ENCODE measurements around the gene ST6GALNAC5. TPM values are rescaled to one million over a fixed set of nuclear protein-coding genes. Genes with fewer than 3 reads are reported as not detected.

Gene ST6GALNAC5
- total RNA-seq, 1 experiment from 2014 or later = 0.24 TPM

DNA sequence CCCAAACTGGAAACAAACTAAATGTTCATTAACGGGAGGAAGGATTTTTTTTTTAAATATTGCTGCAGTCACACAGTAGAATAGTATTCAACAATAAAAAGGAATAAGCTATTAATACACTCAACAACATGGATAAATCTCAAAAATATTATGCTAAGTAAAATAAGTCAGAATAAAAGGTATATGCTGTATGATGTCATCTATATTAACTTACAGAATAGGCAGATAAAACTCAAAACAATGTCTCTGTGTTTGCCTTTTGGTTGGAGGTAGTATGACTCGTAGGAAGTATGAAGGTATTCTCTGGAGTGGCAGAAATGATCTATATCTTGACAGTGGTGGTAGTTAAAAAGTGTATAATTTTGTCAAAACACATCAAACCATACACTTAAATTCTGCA, 6.1 kb upstream of the ST6GALNAC5 start:
- H2AFZ ChIP-seq = no peak overlapping the region
- H3K4me2 ChIP-seq = no peak overlapping the region
- ChIA-PET POLR2A (ENCODE audit: unreplicated experiment) (no interaction called here), CTCF (no interaction called here)
- intact Hi-C loops (cut with micrococcal nuclease; ENCODE audit: unreplicated experiment) = no loop called here
- no peaks in the 10 kb centered on the region for H3K9me2 ChIP-seq (ENCODE audit: insufficient read depth)
- no TSS peak for BruUV-seq (replicated peaks)
- peaks cover 6% of the 10 kb centered on the region for H3K27me3 ChIP-seq (ENCODE audit: insufficient read depth, low read depth)
- no peak for DNase-seq
- no peaks in the 10 kb centered on the region for H4K20me1 ChIP-seq (ENCODE audit: insufficient read depth)
- no peaks in the 10 kb centered on the region for H3K79me2 ChIP-seq (ENCODE audit: low read depth)
- H3K4me1 ChIP-seq (replicated peaks; ENCODE audit: insufficient read depth) = no peaks in the 10 kb centered on the region
- H3K9me3 ChIP-seq (ENCODE audit: insufficient read depth, low read depth) = no peaks in the 10 kb centered on the region
- no peaks in the 10 kb centered on the region for H3K36me3 ChIP-seq (ENCODE audit: low read depth)
- H3K4me3 ChIP-seq = no peak overlapping the region
- no peak overlapping the region for H3K27ac ChIP-seq
- no peaks in the 10 kb centered on the region for H3F3A ChIP-seq (ENCODE audit: insufficient read depth, low read depth)
- no peak for TF ChIP-seq EZH2 (IDR thresholded peaks at IDR 0.05; ENCODE audit: low read depth)

DNA sequence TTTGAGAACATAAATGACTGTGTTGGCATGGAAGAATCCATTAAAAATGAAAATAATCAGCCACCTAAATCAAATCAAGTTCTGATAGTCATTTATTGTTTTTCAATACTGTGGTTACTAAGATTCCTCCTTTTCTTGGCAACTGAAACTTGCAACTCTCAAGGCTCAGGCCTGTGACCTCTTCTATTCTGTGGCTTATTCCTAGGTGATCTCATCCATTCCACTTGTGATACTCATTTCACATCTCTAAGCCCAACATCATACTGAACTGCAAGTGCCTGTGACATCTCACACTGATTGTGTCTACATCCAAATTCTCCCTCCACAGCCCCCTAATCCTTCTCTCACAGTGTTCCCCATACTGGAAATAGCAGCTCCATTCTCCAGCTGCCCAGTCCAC, 4.8 kb upstream of the ST6GALNAC5 start:
- H4K20me1 ChIP-seq (ENCODE audit: insufficient read depth) = no peaks in the 10 kb centered on the region
- peaks cover 6% of the 10 kb centered on the region for H3K27me3 ChIP-seq (ENCODE audit: insufficient read depth, low read depth)
- no peaks in the 10 kb centered on the region for H3K79me2 ChIP-seq (ENCODE audit: low read depth)
- H3K36me3 ChIP-seq (ENCODE audit: low read depth) = no peaks in the 10 kb centered on the region
- DNase-seq = no peak
- no peak overlapping the region for H3K27ac ChIP-seq
- no peak for TF ChIP-seq EZH2 (IDR thresholded peaks at IDR 0.05; ENCODE audit: low read depth)
- TF ChIP-seq, protein P1, sequence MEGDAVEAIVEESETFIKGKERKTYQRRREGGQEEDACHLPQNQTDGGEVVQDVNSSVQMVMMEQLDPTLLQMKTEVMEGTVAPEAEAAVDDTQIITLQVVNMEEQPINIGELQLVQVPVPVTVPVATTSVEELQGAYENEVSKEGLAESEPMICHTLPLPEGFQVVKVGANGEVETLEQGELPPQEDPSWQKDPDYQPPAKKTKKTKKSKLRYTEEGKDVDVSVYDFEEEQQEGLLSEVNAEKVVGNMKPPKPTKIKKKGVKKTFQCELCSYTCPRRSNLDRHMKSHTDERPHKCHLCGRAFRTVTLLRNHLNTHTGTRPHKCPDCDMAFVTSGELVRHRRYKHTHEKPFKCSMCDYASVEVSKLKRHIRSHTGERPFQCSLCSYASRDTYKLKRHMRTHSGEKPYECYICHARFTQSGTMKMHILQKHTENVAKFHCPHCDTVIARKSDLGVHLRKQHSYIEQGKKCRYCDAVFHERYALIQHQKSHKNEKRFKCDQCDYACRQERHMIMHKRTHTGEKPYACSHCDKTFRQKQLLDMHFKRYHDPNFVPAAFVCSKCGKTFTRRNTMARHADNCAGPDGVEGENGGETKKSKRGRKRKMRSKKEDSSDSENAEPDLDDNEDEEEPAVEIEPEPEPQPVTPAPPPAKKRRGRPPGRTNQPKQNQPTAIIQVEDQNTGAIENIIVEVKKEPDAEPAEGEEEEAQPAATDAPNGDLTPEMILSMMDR (conservative IDR thresholded peaks at IDR 0.05) = no peak
- no peak overlapping the region for H2AFZ ChIP-seq
- ChIA-PET POLR2A (ENCODE audit: unreplicated experiment) (no interaction called here), CTCF (no interaction called here)
- H3K9me2 ChIP-seq (ENCODE audit: insufficient read depth) = no peaks in the 10 kb centered on the region
- no peaks in the 10 kb centered on the region for H3K9me3 ChIP-seq (ENCODE audit: insufficient read depth, low read depth)
- no peak overlapping the region for H3K4me3 ChIP-seq
- no peaks in the 10 kb centered on the region for H3F3A ChIP-seq (ENCODE audit: insufficient read depth, low read depth)
- no TSS peak for BruUV-seq (replicated peaks)
- intact Hi-C loops (cut with micrococcal nuclease; ENCODE audit: unreplicated experiment) = no loop called here
- no peaks in the 10 kb centered on the region for H3K4me1 ChIP-seq (replicated peaks; ENCODE audit: insufficient read depth)
- no peak overlapping the region for H3K4me2 ChIP-seq

DNA sequence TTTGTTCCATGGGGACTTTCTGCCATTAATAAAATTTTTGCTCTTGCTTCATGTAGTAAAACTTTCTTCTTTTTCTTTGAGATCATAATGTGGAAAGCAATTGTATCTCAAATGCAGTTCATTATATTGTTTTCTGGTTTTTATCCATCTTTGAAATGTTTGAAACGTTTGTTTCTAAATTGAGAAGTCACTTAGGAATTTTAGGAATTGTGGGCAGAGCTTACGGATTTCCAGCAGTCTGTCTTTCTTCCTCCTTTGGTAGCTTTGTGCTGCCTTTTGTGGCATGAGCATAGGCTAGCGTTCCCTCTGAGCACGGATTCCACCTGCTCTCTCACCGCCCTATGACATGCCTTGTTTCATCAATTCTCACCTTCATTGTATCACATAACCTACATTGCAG, 2.9 kb upstream of the ST6GALNAC5 start:
- BruUV-seq (replicated peaks) = no TSS peak
- H3K79me2 ChIP-seq (ENCODE audit: low read depth) = no peaks in the 10 kb centered on the region
- DNase-seq = no peak
- H3K36me3 ChIP-seq (ENCODE audit: low read depth) = no peaks in the 10 kb centered on the region
- H3K4me1 ChIP-seq (replicated peaks; ENCODE audit: insufficient read depth) = no peaks in the 10 kb centered on the region
- TF ChIP-seq EZH2 (IDR thresholded peaks at IDR 0.05; ENCODE audit: low read depth) = no peak
- TF ChIP-seq, protein P1 (conservative IDR thresholded peaks at IDR 0.05) = no peak
- ChIA-PET CTCF (no interaction called here), POLR2A (ENCODE audit: unreplicated experiment) (no interaction called here)
- H4K20me1 ChIP-seq (ENCODE audit: insufficient read depth) = no peaks in the 10 kb centered on the region
- H3K9me2 ChIP-seq (ENCODE audit: insufficient read depth) = no peaks in the 10 kb centered on the region
- intact Hi-C loops (cut with micrococcal nuclease; ENCODE audit: unreplicated experiment) = no loop called here
- no peak overlapping the region for H3K4me2 ChIP-seq
- H3K27me3 ChIP-seq (ENCODE audit: insufficient read depth, low read depth) = peaks cover 6% of the 10 kb centered on the region
- H3F3A ChIP-seq (ENCODE audit: insufficient read depth, low read depth) = no peaks in the 10 kb centered on the region
- H3K9me3 ChIP-seq (ENCODE audit: insufficient read depth, low read depth) = no peaks in the 10 kb centered on the region
- H3K4me3 ChIP-seq = no peak overlapping the region
- H2AFZ ChIP-seq = no peak overlapping the region
- no peak overlapping the region for H3K27ac ChIP-seq

DNA sequence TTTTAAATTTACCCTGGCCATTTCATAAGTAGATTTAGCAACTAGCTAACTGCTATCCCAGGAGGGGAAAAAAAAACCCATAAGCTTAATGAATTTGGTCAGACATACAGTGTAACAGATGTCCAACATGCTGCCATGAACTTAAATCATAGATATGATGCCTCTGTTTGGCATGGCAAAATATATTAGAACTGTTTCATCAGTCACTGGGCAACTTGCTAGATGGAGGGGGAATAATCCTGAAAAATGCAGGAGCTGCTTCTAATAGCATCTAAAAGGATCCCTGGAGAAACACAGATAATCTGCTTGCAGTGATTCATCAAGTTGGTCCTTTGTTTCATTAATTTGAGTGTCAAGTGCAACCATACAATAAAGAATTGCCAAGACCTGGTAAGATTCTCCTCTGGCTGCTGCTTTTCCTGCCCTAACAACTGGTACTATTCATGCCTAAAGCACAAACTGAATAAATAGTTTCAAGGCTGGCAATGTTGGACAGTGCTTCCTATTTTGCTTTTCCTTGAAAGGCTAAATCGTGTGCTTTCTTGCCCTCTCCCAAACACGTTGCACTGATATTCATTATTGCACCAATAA, 1.5 kb upstream of the ST6GALNAC5 start:
- ChIA-PET POLR2A (ENCODE audit: unreplicated experiment) (no interaction called here), CTCF (no interaction called here)
- Histone ChIP-seq H3K9me2 (ENCODE audit: insufficient read depth) (no peaks in the 10 kb centered on the region), H3F3A (ENCODE audit: insufficient read depth, low read depth) (no peaks in the 10 kb centered on the region), H3K4me3 (no peak overlapping the region), H3K27ac (no peak overlapping the region), H3K4me2 (no peak overlapping the region), H3K27me3 (ENCODE audit: insufficient read depth, low read depth) (peaks cover 4% of the 10 kb centered on the region), H3K9me3 (ENCODE audit: insufficient read depth, low read depth) (no peaks in the 10 kb centered on the region), H3K36me3 (ENCODE audit: low read depth) (no peaks in the 10 kb centered on the region), H4K20me1 (ENCODE audit: insufficient read depth) (no peaks in the 10 kb centered on the region), H2AFZ (no peak overlapping the region), H3K4me1 (replicated peaks; ENCODE audit: insufficient read depth) (no peaks in the 10 kb centered on the region), H3K79me2 (ENCODE audit: low read depth) (no peaks in the 10 kb centered on the region)
- TF ChIP-seq, protein P1 (conservative IDR thresholded peaks at IDR 0.05) = no peak
- TF ChIP-seq EZH2 (IDR thresholded peaks at IDR 0.05; ENCODE audit: low read depth) = no peak
- no TSS peak for BruUV-seq (replicated peaks)
- no peak for DNase-seq
- intact Hi-C loops (cut with micrococcal nuclease; ENCODE audit: unreplicated experiment) = no loop called here
